HFFc6 (cell line): ENCODE data around the gene HOXD8. TPM values are rescaled to one million over a fixed set of nuclear protein-coding genes. Genes with fewer than 3 reads are reported as not detected.

Source experiments
- DNase-seq: peaks from one replicate; pipeline ENCODE4 v3.0.0-alpha.2; 2018
- H3K27ac Mint-ChIP-seq: 2 replicates; pipeline ENCODE4 v1.8.0; 2020; ENCODE audit warnings: mild to moderate bottlenecking, mixed read lengths
- H3K27me3 Mint-ChIP-seq: 2 replicates; pipeline ENCODE4 v1.8.0; 2021; ENCODE audit warnings: mild to moderate bottlenecking, moderate library complexity, mixed read lengths; ENCODE audit not compliant: insufficient read depth
- H3K36me3 Mint-ChIP-seq: 2 replicates; pipeline ENCODE4 v1.8.0; 2021; ENCODE audit warnings: low read depth, mixed read lengths
- H3K4me1 Mint-ChIP-seq: 2 replicates; pipeline ENCODE4 v1.8.0; 2020; ENCODE audit warnings: low read depth, mixed read lengths
- H3K4me3 Mint-ChIP-seq: 2 replicates; pipeline ENCODE4 v1.8.0; 2020; ENCODE audit warnings: mild to moderate bottlenecking, moderate library complexity, mixed read lengths
- H3K9me3 Mint-ChIP-seq: 2 replicates; pipeline ENCODE4 v1.8.0; 2020; ENCODE audit warnings: mild to moderate bottlenecking, mixed read lengths
- CTCF ChIP-seq: fragments of 200-600 bp; sonication (generic); IDR thresholded peaks from 2 replicates; pipeline ENCODE4 v1.5.0; 2021; ENCODE audit warnings: antibody characterized with exemption, mild to moderate bottlenecking
- total RNA-seq, 6 experiments: library from RNA; stranded (reverse); fragmentation: NEBNext Ultra II Directional; extraction: Animal tissue kit (Norgen Biotek cat#: 25700); gene quantifications; 2 replicates in 1 of 6; 3 replicates in 5 of 6; pipeline ENCODE4 v1.2.3, GENCODE V29; 2021

Gene HOXD8
- total RNA-seq, 6 experiments from 2014 or later, result 2.3 to 5.1 (median 4.6) TPM

GRCh38 chr2:176123411-176124109 is 5.9 kb upstream of the HOXD8 start:
- H3K9me3 Mint-ChIP-seq, result no peaks in the 10 kb centered on the region
- H3K4me1 Mint-ChIP-seq, result peaks cover 19% of the 10 kb centered on the region
- peaks cover 14% of the 10 kb centered on the region for H3K27me3 Mint-ChIP-seq
- TF ChIP-seq CTCF, result no peak
- no peak for DNase-seq
- no peak overlapping the region for H3K27ac Mint-ChIP-seq
- peaks cover 12% of the 10 kb centered on the region for H3K36me3 Mint-ChIP-seq
- H3K4me3 Mint-ChIP-seq, result no peak overlapping the region; the same call in 1 of the 2 replicates

GRCh38 chr2:176124110-176124946 is 5.2 kb upstream of the HOXD8 start:
- H3K4me3 Mint-ChIP-seq, result no peak overlapping the region; the same call in 1 of the 2 replicates
- no peaks in the 10 kb centered on the region for H3K9me3 Mint-ChIP-seq
- no peak for TF ChIP-seq CTCF
- H3K36me3 Mint-ChIP-seq, result peaks cover 11% of the 10 kb centered on the region; the same call in 1 of the 2 replicates
- H3K4me1 Mint-ChIP-seq, result peaks cover 26% of the 10 kb centered on the region
- H3K27me3 Mint-ChIP-seq, result peaks cover 20% of the 10 kb centered on the region
- H3K27ac Mint-ChIP-seq, result no peak overlapping the region
- no peak for DNase-seq

- DNase-seq, result no peak
- peaks cover 26% of the 10 kb centered on the region for H3K4me1 Mint-ChIP-seq
- no peaks in the 10 kb centered on the region for H3K9me3 Mint-ChIP-seq
- TF ChIP-seq CTCF, result no peak
- peaks cover 11% of the 10 kb centered on the region; the same call in 1 of the 2 replicates for H3K36me3 Mint-ChIP-seq
- H3K27me3 Mint-ChIP-seq, result peaks cover 19% of the 10 kb centered on the region
- H3K4me3 Mint-ChIP-seq, result no peak overlapping the region
- H3K27ac Mint-ChIP-seq, result no peak overlapping the region
Observed at GRCh38 chr2:176124947-176125771, 4.3 kb upstream of the HOXD8 start.

GRCh38 chr2:176125772-176126054 is 3.8 kb upstream of the HOXD8 start:
- DNase-seq, result no peak
- no peak overlapping the region for H3K27ac Mint-ChIP-seq
- H3K4me1 Mint-ChIP-seq, result peaks cover 27% of the 10 kb centered on the region
- no peak overlapping the region for H3K4me3 Mint-ChIP-seq
- peaks cover 19% of the 10 kb centered on the region for H3K27me3 Mint-ChIP-seq
- H3K9me3 Mint-ChIP-seq, result no peaks in the 10 kb centered on the region
- peaks cover 11% of the 10 kb centered on the region; the same call in 1 of the 2 replicates for H3K36me3 Mint-ChIP-seq
- TF ChIP-seq CTCF, result no peak

- Mint-ChIP-seq H3K4me1 (peaks cover 41% of the 10 kb centered on the region), H3K9me3 (no peaks in the 10 kb centered on the region), H3K27ac (no peak overlapping the region), H3K27me3 (peaks cover 29% of the 10 kb centered on the region), H3K36me3 (peaks cover 12% of the 10 kb centered on the region; the same call in 1 of the 2 replicates), H3K4me3 (peak overlapping the region; percentile 71)
- TF ChIP-seq CTCF, result peak; percentile 99
- no peak for DNase-seq
Observed at GRCh38 chr2:176126929-176127773, 2.4 kb upstream of the HOXD8 start.
